TTC549 (cell line): ENCODE results near the gene AQR.
"Not testable (repeated sequence)": the region's sequence is repeated elsewhere in the genome, so short reads cannot be mapped to it uniquely, and the experiment has no call there.

Source experiments
- FAIRE-seq: peaks from 2 replicates; lab custom pipeline; 2012; peaks lifted over from hg19 to GRCh38; lab: Jason Lieb, UNC

The AQR gene

GRCh38 chr15:34969340-34970097 lies at the start of gene AQR:
Gene AQR, minus strand, starts transcription at chr15:34969742. Its CDS starts 129 bp downstream, at chr15:34969613.
- peak; percentile 80 for FAIRE-seq

- FAIRE-seq = no peak
Observed at GRCh38 chr15:35014241-35014640, 44.7 kb upstream of the AQR start.

- FAIRE-seq = no peak
Observed at GRCh38 chr15:35013370-35013769, 43.8 kb upstream of the AQR start.

GRCh38 chr15:35007397-35007796 lies 37.9 kb upstream of the AQR start:
- no peak for FAIRE-seq

- FAIRE-seq = no peak
Observed at GRCh38 chr15:35005933-35006332, 36.4 kb upstream of the AQR start.

- no peak for FAIRE-seq
Observed at GRCh38 chr15:35003928-35004327, 34.4 kb upstream of the AQR start.

- FAIRE-seq = no peak
Observed at GRCh38 chr15:35000511-35000910, 31.0 kb upstream of the AQR start.

- FAIRE-seq = no peak
Observed at GRCh38 chr15:34999906-35000305, 30.4 kb upstream of the AQR start.

GRCh38 chr15:34994925-34995324 lies 25.4 kb upstream of the AQR start:
- FAIRE-seq = no peak

GRCh38 chr15:34993877-34994276 lies 24.3 kb upstream of the AQR start:
- no peak for FAIRE-seq

GRCh38 chr15:34993412-34993811 lies 23.9 kb upstream of the AQR start:
- no peak for FAIRE-seq

GRCh38 chr15:34988027-34988902 lies 18.7 kb upstream of the AQR start, which contains the start of gene ZNF770:
Gene ZNF770, minus strand, starts transcription at chr15:34988287. Its CDS starts 4,853 bp downstream, at chr15:34983434.
- no peak for FAIRE-seq

- FAIRE-seq = no peak
Observed at GRCh38 chr15:34987609-34988026, 18.1 kb upstream of the AQR start.

GRCh38 chr15:34986771-34987480 lies 17.4 kb upstream of the AQR start:
- no peak for FAIRE-seq

- FAIRE-seq = no peak
Observed at GRCh38 chr15:34986326-34986725, 16.8 kb upstream of the AQR start.

GRCh38 chr15:34984889-34985630 lies 15.5 kb upstream of the AQR start:
- no peak for FAIRE-seq

GRCh38 chr15:34976743-34977142 lies 7.2 kb upstream of the AQR start:
- FAIRE-seq = no peak

GRCh38 chr15:34976073-34976472 lies 6.5 kb upstream of the AQR start:
- FAIRE-seq = no peak

- no peak for FAIRE-seq
Observed at GRCh38 chr15:34973512-34973911, 4.0 kb upstream of the AQR start.

GRCh38 chr15:34970098-34970643 lies 629 bp upstream of the AQR start:
- FAIRE-seq = not testable (repeated sequence)

GRCh38 chr15:34964277-34964676 lies 5.3 kb downstream of the AQR start:
- no peak for FAIRE-seq

GRCh38 chr15:34953851-34954250 lies 15.7 kb downstream of the AQR start:
- FAIRE-seq = no peak
